C4-2B (cell line): ENCODE measurements around the gene E2F1.

Experiments used
- ZFX ChIP-seq: fragments of 450-650 bp; IDR thresholded peaks from 2 replicates; pipeline ENCODE4 v1.6.1; 2017
- TF ChIP-seq, protein P1 (sequence below): fragments of 450-650 bp; conservative IDR thresholded peaks from 2 replicates; pipeline ENCODE4 v1.5.1; 2017; ENCODE audit warnings: mild to moderate bottlenecking

DNA sequence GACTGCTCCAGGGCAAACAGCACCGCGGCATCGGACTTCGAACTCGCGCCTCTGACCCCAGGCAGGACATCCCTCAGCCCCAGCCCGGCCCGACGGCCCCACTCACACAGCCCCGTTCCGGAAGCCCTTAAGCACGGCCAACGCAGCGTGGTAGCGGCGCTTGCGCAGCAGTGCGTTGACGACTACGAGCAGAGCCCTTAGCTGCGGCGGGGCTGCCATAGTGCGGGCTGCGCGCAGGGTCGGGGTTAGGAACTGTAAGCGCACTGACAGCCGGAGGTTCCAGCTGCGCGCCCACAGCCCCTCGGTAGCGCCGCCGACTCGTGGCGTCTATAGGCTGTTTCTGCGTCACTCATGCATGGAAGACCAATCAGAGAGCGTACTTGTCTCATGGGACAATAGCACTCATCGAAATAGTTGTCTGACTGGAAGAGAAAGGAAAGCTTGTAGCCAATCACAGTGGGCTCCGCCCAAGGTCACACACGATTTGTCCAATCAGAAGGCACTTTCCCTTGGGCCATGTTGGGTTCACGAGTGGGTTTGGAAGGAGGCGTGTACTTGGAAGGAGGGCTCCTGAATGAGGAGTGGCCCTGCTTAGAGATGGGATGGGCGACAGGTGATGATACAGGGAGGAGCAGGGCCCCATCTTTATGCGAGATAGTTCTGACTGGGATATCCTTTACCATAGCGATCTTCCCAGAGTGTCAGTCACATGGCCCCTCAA lies 34.0 kb upstream of the E2F1 start, which contains the start of gene PXMP4:
- TF ChIP-seq, protein P1, sequence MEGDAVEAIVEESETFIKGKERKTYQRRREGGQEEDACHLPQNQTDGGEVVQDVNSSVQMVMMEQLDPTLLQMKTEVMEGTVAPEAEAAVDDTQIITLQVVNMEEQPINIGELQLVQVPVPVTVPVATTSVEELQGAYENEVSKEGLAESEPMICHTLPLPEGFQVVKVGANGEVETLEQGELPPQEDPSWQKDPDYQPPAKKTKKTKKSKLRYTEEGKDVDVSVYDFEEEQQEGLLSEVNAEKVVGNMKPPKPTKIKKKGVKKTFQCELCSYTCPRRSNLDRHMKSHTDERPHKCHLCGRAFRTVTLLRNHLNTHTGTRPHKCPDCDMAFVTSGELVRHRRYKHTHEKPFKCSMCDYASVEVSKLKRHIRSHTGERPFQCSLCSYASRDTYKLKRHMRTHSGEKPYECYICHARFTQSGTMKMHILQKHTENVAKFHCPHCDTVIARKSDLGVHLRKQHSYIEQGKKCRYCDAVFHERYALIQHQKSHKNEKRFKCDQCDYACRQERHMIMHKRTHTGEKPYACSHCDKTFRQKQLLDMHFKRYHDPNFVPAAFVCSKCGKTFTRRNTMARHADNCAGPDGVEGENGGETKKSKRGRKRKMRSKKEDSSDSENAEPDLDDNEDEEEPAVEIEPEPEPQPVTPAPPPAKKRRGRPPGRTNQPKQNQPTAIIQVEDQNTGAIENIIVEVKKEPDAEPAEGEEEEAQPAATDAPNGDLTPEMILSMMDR = no peak
- TF ChIP-seq ZFX = no peak
